ENCODE data around the gene GAS7.

GAS7 gene

GRCh38 chr17:10088444-10088843 is 110.0 kb downstream of the GAS7 start:
- TF ChIP-seq CTCF (IDR thresholded peaks at IDR 0.05; ENCODE audit: insufficient read depth, low read depth, low read length, missing control alignments) = no peak
- DNase-seq (ENCODE audit: low read depth) = no peak

GRCh38 chr17:10087355-10087754 is 111.1 kb downstream of the GAS7 start:
- no peak overlapping the region for H3K4me3 ChIP-seq (ENCODE audit: low read length)
- DNase-seq (ENCODE audit: low read depth) = no peak

More at GRCh38 chr17:10088444-10088843, 110.0 kb downstream of the GAS7 start:
- no peak overlapping the region for H3K4me3 ChIP-seq (ENCODE audit: low read length)

GRCh38 chr17:10083864-10084263 is 114.5 kb downstream of the GAS7 start:
- H3K4me3 ChIP-seq (ENCODE audit: low read length) = no peak overlapping the region
- TF ChIP-seq CTCF (IDR thresholded peaks at IDR 0.05; ENCODE audit: insufficient read depth, low read depth, low read length, missing control alignments) = no peak
- DNase-seq (ENCODE audit: low read depth) = no peak

More at GRCh38 chr17:10087355-10087754, 111.1 kb downstream of the GAS7 start:
- no peak for TF ChIP-seq CTCF (IDR thresholded peaks at IDR 0.05; ENCODE audit: insufficient read depth, low read depth, low read length, missing control alignments)

GRCh38 chr17:10082795-10083194 is 115.6 kb downstream of the GAS7 start:
- no peak overlapping the region for H3K4me3 ChIP-seq (ENCODE audit: low read length)

GRCh38 chr17:10081571-10082169 is 116.7 kb downstream of the GAS7 start:
- no peak overlapping the region for H3K4me3 ChIP-seq (ENCODE audit: low read length)
- TF ChIP-seq CTCF (IDR thresholded peaks at IDR 0.05; ENCODE audit: insufficient read depth, low read depth, low read length, missing control alignments) = no peak
- no peak for DNase-seq (ENCODE audit: low read depth)

More at GRCh38 chr17:10082795-10083194, 115.6 kb downstream of the GAS7 start:
- no peak for DNase-seq (ENCODE audit: low read depth)
- TF ChIP-seq CTCF (IDR thresholded peaks at IDR 0.05; ENCODE audit: insufficient read depth, low read depth, low read length, missing control alignments) = no peak

GRCh38 chr17:10077561-10078299 is 120.7 kb downstream of the GAS7 start:
- no peak for TF ChIP-seq CTCF (IDR thresholded peaks at IDR 0.05; ENCODE audit: insufficient read depth, low read depth, low read length, missing control alignments)

More at GRCh38 chr17:10077561-10078299, 120.7 kb downstream of the GAS7 start:
- no peak for DNase-seq (ENCODE audit: low read depth)
- H3K4me3 ChIP-seq (ENCODE audit: low read length) = no peak overlapping the region
